ENCODE data around the gene PRDX5.

DNA sequence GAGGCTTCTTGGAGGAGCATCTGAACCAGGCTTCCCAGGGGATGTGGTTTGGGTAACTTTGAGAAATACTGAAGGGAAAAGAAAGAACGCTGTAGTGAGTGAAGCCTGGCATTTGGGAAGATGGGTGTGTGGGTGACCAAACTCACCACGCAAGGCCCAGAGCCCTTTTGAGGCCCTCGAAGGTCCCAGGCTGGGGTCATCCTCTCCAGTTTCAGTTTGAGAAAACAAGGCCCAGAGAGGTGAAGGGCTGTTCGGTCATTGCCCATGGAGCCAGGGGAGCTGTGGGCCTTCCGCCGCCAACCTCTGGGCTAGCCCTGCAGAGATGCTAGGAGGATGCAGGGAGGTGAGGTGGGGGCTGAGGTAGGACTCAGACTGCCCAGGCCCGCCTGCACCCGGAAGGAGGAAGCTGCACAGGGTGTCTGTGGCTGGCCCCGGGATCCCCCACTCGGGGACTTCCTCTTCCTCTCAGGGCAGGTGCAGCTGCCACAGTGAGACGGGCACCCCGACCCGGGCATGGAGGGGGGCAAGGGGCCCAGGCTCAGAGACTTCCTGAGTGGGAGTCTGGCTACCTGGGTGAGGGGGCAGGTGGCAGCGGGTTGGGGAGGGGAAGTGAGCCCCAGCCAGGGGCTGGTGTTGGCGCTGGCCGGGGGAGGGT is 22.0 kb downstream of the PRDX5 start, which contains the start of gene CCDC88B:
- TF ChIP-seq, protein P1, sequence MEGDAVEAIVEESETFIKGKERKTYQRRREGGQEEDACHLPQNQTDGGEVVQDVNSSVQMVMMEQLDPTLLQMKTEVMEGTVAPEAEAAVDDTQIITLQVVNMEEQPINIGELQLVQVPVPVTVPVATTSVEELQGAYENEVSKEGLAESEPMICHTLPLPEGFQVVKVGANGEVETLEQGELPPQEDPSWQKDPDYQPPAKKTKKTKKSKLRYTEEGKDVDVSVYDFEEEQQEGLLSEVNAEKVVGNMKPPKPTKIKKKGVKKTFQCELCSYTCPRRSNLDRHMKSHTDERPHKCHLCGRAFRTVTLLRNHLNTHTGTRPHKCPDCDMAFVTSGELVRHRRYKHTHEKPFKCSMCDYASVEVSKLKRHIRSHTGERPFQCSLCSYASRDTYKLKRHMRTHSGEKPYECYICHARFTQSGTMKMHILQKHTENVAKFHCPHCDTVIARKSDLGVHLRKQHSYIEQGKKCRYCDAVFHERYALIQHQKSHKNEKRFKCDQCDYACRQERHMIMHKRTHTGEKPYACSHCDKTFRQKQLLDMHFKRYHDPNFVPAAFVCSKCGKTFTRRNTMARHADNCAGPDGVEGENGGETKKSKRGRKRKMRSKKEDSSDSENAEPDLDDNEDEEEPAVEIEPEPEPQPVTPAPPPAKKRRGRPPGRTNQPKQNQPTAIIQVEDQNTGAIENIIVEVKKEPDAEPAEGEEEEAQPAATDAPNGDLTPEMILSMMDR (IDR thresholded peaks at IDR 0.05; ENCODE audit: low read length) = no peak
- TF ChIP-seq EZH2 (IDR thresholded peaks at IDR 0.05; ENCODE audit: borderline replicate concordance, low read length) = no peak

Data from OCI-LY1 (cell line).